GM21528 (cell line): ENCODE results near the gene PPFIA3.
A peak's percentile ranks its signal among the peaks of the same experiment; 100 is the strongest.
"Not testable (repeated sequence)": the region's sequence is repeated elsewhere in the genome, so short reads cannot be mapped to it uniquely, and the experiment has no call there.

Source experiments
- ATAC-seq: cut with Tn5 transposase; IDR thresholded peaks from one replicate; pipeline ENCODE4 v1.9.1; 2021; ENCODE audit warnings: mild to moderate bottlenecking, moderate library complexity; ENCODE audit not compliant: unreplicated experiment, low FRiP score

Gene PPFIA3

GRCh38 chr19:49120868-49121267 is 1.5 kb downstream of the PPFIA3 start:
- ATAC-seq, result no peak

GRCh38 chr19:49121841-49122240 is 2.5 kb downstream of the PPFIA3 start:
- ATAC-seq, result not testable (repeated sequence)

- ATAC-seq, result not testable (repeated sequence)
These were observed 3.9 kb downstream of the PPFIA3 start for GRCh38 chr19:49123285-49123684.

- no peak for ATAC-seq
These were observed 5.8 kb downstream of the PPFIA3 start for GRCh38 chr19:49125025-49125731.

GRCh38 chr19:49126575-49126974 is 7.2 kb downstream of the PPFIA3 start:
- ATAC-seq, result no peak

GRCh38 chr19:49127225-49127624 is 7.9 kb downstream of the PPFIA3 start:
- not testable (repeated sequence) for ATAC-seq

GRCh38 chr19:49127674-49128544 is 8.6 kb downstream of the PPFIA3 start:
- ATAC-seq, result peak; percentile 64

- no peak for ATAC-seq
These were observed 9.3 kb downstream of the PPFIA3 start for GRCh38 chr19:49128545-49129237.

- no peak for ATAC-seq
These were observed 9.9 kb downstream of the PPFIA3 start for GRCh38 chr19:49129238-49129583.

- ATAC-seq, result no peak
These were observed 11.0 kb downstream of the PPFIA3 start for GRCh38 chr19:49130325-49130724.

- ATAC-seq, result no peak
These were observed 13.7 kb downstream of the PPFIA3 start for GRCh38 chr19:49132974-49133609.

- ATAC-seq, result no peak
These were observed 14.5 kb downstream of the PPFIA3 start for GRCh38 chr19:49133621-49134454.

GRCh38 chr19:49135686-49136085 is 16.3 kb downstream of the PPFIA3 start:
- no peak for ATAC-seq

GRCh38 chr19:49136771-49137171 is 17.4 kb downstream of the PPFIA3 start:
- no peak for ATAC-seq

GRCh38 chr19:49140951-49141350 is 21.6 kb downstream of the PPFIA3 start:
- ATAC-seq, result no peak

- no peak for ATAC-seq
These were observed 22.0 kb downstream of the PPFIA3 start for GRCh38 chr19:49141352-49141751.

GRCh38 chr19:49142866-49143335 is 23.6 kb downstream of the PPFIA3 start:
- ATAC-seq, result no peak

- no peak for ATAC-seq
These were observed 26.4 kb downstream of the PPFIA3 start for GRCh38 chr19:49145573-49146407.

- not testable (repeated sequence) for ATAC-seq
These were observed 27.0 kb downstream of the PPFIA3 start for GRCh38 chr19:49146408-49146770.
